ENCODE data around the gene ADAMTSL1. TPM values are rescaled to one million over a fixed set of nuclear protein-coding genes. Genes with fewer than 3 reads are reported as not detected.

The ADAMTSL1 gene
- total RNA-seq, 1 experiment from 2014 or later: not detected

DNA sequence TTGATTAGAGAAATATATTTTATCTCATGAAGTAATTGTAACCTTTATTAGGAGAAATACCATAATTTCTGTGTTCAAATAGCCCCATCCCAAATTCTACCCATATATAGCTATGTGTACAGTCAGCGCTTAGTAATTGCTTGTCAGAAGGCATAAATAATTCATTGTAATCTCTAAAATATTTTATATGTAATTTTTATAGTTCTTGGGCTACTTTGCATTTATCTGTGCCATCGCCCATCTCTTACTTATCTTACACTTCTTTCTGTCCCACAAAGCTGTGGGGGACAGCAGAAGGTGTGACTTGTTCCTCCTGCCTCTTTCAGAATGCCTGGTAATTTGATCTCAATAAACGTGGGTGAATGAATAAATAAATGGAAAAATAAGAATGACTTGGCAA is 5.5 kb downstream of the ADAMTSL1 start:
- H3K27ac Mint-ChIP-seq (ENCODE audit: unreplicated experiment): no peak overlapping the region
- no peaks in the 10 kb centered on the region for H3K4me1 Mint-ChIP-seq (ENCODE audit: low read depth, unreplicated experiment)
- DNase-seq: no peak
- CTCF ChIA-PET: no interaction called here
- H3K36me3 Mint-ChIP-seq (ENCODE audit: insufficient read depth, unreplicated experiment): no peaks in the 10 kb centered on the region
- H3K4me3 Mint-ChIP-seq (ENCODE audit: low read depth, unreplicated experiment): no peak overlapping the region
- BruUV-seq (replicated peaks): no TSS peak
- peaks cover under 1% of the 10 kb centered on the region for H3K27me3 Mint-ChIP-seq (ENCODE audit: unreplicated experiment)
- TF ChIP-seq, protein P1, sequence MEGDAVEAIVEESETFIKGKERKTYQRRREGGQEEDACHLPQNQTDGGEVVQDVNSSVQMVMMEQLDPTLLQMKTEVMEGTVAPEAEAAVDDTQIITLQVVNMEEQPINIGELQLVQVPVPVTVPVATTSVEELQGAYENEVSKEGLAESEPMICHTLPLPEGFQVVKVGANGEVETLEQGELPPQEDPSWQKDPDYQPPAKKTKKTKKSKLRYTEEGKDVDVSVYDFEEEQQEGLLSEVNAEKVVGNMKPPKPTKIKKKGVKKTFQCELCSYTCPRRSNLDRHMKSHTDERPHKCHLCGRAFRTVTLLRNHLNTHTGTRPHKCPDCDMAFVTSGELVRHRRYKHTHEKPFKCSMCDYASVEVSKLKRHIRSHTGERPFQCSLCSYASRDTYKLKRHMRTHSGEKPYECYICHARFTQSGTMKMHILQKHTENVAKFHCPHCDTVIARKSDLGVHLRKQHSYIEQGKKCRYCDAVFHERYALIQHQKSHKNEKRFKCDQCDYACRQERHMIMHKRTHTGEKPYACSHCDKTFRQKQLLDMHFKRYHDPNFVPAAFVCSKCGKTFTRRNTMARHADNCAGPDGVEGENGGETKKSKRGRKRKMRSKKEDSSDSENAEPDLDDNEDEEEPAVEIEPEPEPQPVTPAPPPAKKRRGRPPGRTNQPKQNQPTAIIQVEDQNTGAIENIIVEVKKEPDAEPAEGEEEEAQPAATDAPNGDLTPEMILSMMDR (IDR thresholded peaks at IDR 0.05; ENCODE audit: unreplicated experiment): no peak
- intact Hi-C loops (cut with micrococcal nuclease; ENCODE audit: unreplicated experiment): no loop called here
- no peaks in the 10 kb centered on the region for H3K9me3 Mint-ChIP-seq (ENCODE audit: low read depth, unreplicated experiment)

DNA sequence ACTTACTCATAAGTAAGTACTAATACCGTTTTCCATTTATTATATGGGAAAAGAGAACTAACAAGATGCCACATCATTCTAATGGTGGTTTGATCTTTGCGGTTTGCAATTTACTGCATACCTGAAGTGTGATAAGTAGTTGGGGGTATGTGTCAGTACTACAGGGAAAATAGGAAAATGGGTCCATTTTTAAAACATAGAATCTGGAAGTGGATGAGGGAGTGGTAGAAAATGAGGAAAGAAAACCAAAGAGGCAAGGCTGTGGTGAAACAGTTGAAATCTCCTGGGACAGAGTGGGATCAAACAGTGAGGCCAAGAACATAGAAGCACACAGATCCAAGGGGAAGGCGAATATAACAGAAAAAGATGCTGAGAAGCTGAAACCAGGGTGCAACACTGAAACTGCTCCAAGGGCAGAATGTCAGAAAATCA is 6.7 kb downstream of the ADAMTSL1 start:
- intact Hi-C loops (cut with micrococcal nuclease; ENCODE audit: unreplicated experiment): no loop called here
- no peak for DNase-seq
- H3K9me3 Mint-ChIP-seq (ENCODE audit: low read depth, unreplicated experiment): no peaks in the 10 kb centered on the region
- BruUV-seq (replicated peaks): no TSS peak
- H3K4me3 Mint-ChIP-seq (ENCODE audit: low read depth, unreplicated experiment): no peak overlapping the region
- no peaks in the 10 kb centered on the region for H3K27me3 Mint-ChIP-seq (ENCODE audit: unreplicated experiment)
- H3K27ac Mint-ChIP-seq (ENCODE audit: unreplicated experiment): no peak overlapping the region
- H3K36me3 Mint-ChIP-seq (ENCODE audit: insufficient read depth, unreplicated experiment): no peaks in the 10 kb centered on the region
- no peaks in the 10 kb centered on the region for H3K4me1 Mint-ChIP-seq (ENCODE audit: low read depth, unreplicated experiment)
- CTCF ChIA-PET: no interaction called here
- TF ChIP-seq, protein P1 (IDR thresholded peaks at IDR 0.05; ENCODE audit: unreplicated experiment): no peak

DNA sequence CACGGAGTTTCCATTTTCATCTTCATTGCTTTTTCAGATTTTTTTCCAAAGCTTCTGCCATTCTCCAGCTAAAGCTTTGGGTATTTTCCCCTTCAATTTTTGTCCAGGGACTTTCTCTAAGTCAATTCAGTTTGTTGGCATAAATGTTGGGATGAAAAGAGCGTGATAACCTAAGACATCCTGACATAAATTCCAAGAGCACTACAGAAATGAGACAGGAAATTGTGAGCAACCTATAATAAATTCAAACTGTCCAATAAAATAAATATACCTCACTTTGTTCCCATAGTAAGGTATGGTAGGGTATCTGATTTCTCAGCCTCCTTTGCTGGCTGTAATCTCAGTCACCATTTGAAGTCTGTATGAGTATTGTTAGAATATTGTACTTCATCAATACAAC is 8.4 kb downstream of the ADAMTSL1 start:
- Mint-ChIP-seq H3K27me3 (ENCODE audit: unreplicated experiment) (no peaks in the 10 kb centered on the region), H3K4me3 (ENCODE audit: low read depth, unreplicated experiment) (no peak overlapping the region), H3K9me3 (ENCODE audit: low read depth, unreplicated experiment) (no peaks in the 10 kb centered on the region), H3K4me1 (ENCODE audit: low read depth, unreplicated experiment) (no peaks in the 10 kb centered on the region), H3K27ac (ENCODE audit: unreplicated experiment) (no peak overlapping the region), H3K36me3 (ENCODE audit: insufficient read depth, unreplicated experiment) (no peaks in the 10 kb centered on the region)
- TF ChIP-seq, protein P1 (IDR thresholded peaks at IDR 0.05; ENCODE audit: unreplicated experiment): no peak
- DNase-seq: no peak
- BruUV-seq (replicated peaks): no TSS peak
- intact Hi-C loops (cut with micrococcal nuclease; ENCODE audit: unreplicated experiment): no loop called here
- CTCF ChIA-PET: no interaction called here

DNA sequence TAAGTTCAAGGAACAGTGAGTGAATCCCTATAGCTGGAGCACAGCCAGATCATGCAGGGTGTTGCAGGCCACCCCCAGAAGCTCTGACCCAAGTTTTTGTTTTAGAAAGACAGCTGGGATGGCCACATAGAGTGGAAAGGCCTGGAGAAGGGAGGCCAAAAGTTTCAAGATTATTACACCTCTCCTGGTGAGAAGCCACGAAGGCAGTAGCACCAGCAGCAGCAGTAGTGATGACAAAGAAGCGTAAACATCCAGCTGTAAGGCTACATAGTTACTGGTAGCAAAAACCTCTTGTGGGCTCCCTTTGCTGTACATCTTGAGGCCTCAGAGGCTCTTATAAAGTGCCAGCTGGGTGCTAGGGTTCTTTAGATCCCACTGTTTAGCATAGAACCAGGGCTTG is 11.8 kb downstream of the ADAMTSL1 start:
- CTCF ChIA-PET: no interaction called here
- Mint-ChIP-seq H3K27me3 (ENCODE audit: unreplicated experiment) (no peaks in the 10 kb centered on the region), H3K9me3 (ENCODE audit: low read depth, unreplicated experiment) (no peaks in the 10 kb centered on the region), H3K4me1 (ENCODE audit: low read depth, unreplicated experiment) (no peaks in the 10 kb centered on the region), H3K36me3 (ENCODE audit: insufficient read depth, unreplicated experiment) (no peaks in the 10 kb centered on the region), H3K4me3 (ENCODE audit: low read depth, unreplicated experiment) (no peak overlapping the region), H3K27ac (ENCODE audit: unreplicated experiment) (no peak overlapping the region)
- TF ChIP-seq, protein P1 (IDR thresholded peaks at IDR 0.05; ENCODE audit: unreplicated experiment): no peak
- BruUV-seq (replicated peaks): no TSS peak
- no peak for DNase-seq
- intact Hi-C loops (cut with micrococcal nuclease; ENCODE audit: unreplicated experiment): no loop called here
